Daoy (cell line): Measurements from ENCODE around the gene TACC2. TPM values are rescaled to one million over a fixed set of nuclear protein-coding genes. Genes with fewer than 3 reads are reported as not detected.
"Not testable (repeated sequence)": the region's sequence is repeated elsewhere in the genome, so short reads cannot be mapped to it uniquely, and the experiment has no call there.

Experiments
- DNase-seq: peaks from one replicate; pipeline ENCODE4 v3.0.0-alpha.2; 2015; ENCODE audit warnings: low read depth
- total RNA-seq: library from RNA; depleted of rRNA; stranded (reverse); fragments of >200 nt; shearing (Covaris generic); gene quantifications from 2 replicates; pipeline ENCODE4 v1.2.3, GENCODE V29; 2014

The TACC2 gene
- total RNA-seq, 1 experiment from 2014 or later: 10.1 TPM

- no peak for DNase-seq
Measured at GRCh38 chr10:122060250-122060649, 71.3 kb downstream of the TACC2 start.

- DNase-seq: peak; percentile 85
Measured at GRCh38 chr10:122062831-122063674, 74.1 kb downstream of the TACC2 start.

- not testable (repeated sequence) for DNase-seq
Measured at GRCh38 chr10:122066337-122066939, 77.5 kb downstream of the TACC2 start.

GRCh38 chr10:122068844-122069243 is 79.9 kb downstream of the TACC2 start:
- no peak for DNase-seq

- no peak for DNase-seq
Measured at GRCh38 chr10:122072491-122072890, 83.5 kb downstream of the TACC2 start.

- no peak for DNase-seq
Measured at GRCh38 chr10:122073508-122073907, 84.5 kb downstream of the TACC2 start.

GRCh38 chr10:122075171-122075570 is 86.2 kb downstream of the TACC2 start:
- no peak for DNase-seq

- DNase-seq: not testable (repeated sequence)
Measured at GRCh38 chr10:122075876-122076275, 86.9 kb downstream of the TACC2 start.

GRCh38 chr10:122077311-122077875 is 88.4 kb downstream of the TACC2 start:
- DNase-seq: no peak

- no peak for DNase-seq
Measured at GRCh38 chr10:122078326-122078725, 89.4 kb downstream of the TACC2 start.

GRCh38 chr10:122078965-122079795 is 90.2 kb downstream of the TACC2 start:
- DNase-seq: no peak

- no peak for DNase-seq
Measured at GRCh38 chr10:122082616-122083477, 93.9 kb downstream of the TACC2 start.

- DNase-seq: no peak
Measured at GRCh38 chr10:122083478-122084025, 94.6 kb downstream of the TACC2 start.

- DNase-seq: no peak
Measured at GRCh38 chr10:122084286-122085041, 95.5 kb downstream of the TACC2 start.

- no peak for DNase-seq
Measured at GRCh38 chr10:122085423-122085911, 96.5 kb downstream of the TACC2 start.

- no peak for DNase-seq
Measured at GRCh38 chr10:122086416-122087240, 97.7 kb downstream of the TACC2 start.

- no peak for DNase-seq
Measured at GRCh38 chr10:122087436-122087835, 98.5 kb downstream of the TACC2 start.

GRCh38 chr10:122089311-122090017 is 100.5 kb downstream of the TACC2 start:
- DNase-seq: no peak
